ENCODE measurements around the gene MACC1.
"Not testable (repeated sequence)": the region's sequence is repeated elsewhere in the genome, so short reads cannot be mapped to it uniquely, and the experiment has no call there.

MACC1 gene

DNA sequence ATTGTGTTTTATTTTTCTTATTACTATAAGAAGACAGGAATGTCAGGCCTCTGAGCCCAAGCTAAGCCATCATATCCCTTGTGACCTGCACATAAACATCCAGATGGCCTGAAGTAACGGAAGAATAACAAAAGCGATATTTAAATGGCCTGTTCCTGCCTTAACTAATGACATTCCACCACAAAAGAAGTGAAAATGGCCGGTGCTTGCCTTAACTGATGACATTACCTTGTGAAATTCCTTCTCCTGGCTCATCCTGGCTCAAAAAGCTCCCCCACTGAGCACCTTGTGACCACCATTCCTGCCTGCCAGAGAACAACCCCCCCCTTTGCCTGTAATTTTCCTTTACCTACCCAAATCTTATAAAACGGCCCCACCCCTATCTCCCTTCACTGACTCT lies 91.1 kb downstream of the MACC1 start:
- not testable (repeated sequence) for DNase-seq

DNA sequence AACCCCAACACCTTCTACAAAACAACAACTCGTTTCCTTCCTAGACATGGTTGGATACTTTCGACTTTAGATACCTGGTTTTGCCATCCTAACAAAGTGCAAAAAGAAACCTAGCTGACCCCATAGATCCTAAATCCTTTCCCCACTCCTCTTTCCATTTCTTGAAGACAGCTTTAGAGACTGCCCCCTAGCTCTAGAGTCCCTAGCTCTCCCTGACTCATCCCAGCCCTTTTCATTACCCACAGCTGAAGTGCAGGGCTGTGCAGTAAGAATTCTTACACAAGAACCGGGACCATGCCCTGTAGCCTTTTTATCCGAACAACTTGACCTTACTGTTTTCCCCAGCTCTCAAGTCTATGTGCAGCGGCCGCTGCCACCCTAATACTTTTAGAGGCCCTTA lies 93.1 kb downstream of the MACC1 start:
- not testable (repeated sequence) for DNase-seq

DNA sequence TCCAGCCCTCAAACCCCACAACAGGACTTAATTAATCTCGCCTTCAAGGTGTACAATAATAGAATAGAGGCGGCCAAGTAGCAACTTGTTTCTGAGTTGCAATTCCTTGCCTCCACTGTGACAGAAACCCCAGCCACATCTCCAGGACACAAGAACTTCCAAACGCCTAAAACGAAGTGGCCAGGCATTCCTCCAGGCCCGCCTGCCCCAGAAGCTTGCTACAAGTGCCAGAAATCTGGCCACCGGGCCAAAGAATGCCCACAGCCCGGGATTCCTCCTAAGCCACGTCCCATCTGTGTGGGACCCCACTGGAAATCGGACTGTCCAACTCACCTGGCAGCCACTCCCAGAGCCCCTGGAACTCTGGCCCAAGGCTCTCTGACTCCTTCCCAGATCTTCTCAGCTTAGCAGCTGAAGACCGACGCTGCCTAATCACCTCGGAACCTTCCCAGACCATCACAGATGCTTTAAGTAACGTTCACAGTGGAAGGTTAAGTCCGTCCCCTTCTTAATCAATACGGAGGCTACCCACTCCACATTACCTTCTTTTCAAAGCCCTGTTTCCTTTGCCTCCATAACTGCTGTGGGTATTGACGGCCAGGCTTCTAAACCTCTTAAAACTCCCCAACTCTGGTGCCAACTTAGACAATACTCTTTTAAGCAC lies 94.4 kb downstream of the MACC1 start:
- not testable (repeated sequence) for DNase-seq

DNA sequence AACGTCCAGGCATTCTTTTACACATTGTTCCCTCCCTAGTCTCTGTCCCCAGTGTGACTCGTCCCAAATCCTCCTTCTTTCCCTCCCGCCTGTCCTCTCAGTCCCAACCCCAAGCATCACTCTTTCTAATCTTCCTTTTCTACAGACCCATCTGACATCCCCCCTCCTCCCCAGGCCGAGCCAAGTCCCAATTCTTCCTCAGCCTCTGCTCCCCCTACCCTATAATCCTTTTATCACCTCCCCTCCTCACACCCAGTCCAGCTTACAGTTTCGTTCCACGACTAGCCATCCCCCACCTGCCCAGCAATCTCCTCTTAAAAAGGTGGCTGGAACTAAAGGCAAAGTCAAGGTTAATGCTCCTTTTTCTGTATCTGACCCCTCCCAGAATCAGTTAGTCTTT lies 95.1 kb downstream of the MACC1 start:
- DNase-seq, result no peak

DNA sequence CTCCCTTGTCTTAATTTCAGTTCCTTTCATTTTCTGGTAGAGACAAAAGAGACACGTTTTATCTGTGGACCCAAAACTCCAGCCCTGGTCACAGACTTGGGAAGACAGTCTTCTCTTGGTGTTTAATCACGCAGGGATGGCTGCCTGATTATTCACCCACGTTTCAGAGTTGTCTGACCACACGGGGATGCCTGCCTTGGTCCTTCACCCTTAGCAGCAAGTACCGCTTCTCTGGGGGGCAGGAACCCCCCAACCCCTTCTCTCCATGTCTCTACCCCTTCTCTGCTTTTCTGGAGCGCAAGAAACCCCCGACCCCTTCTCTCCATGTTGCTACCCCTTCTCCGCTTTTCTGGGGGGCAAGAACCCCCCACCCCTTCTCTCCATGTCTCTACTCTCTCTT lies 95.8 kb downstream of the MACC1 start:
- no peak for DNase-seq

DNA sequence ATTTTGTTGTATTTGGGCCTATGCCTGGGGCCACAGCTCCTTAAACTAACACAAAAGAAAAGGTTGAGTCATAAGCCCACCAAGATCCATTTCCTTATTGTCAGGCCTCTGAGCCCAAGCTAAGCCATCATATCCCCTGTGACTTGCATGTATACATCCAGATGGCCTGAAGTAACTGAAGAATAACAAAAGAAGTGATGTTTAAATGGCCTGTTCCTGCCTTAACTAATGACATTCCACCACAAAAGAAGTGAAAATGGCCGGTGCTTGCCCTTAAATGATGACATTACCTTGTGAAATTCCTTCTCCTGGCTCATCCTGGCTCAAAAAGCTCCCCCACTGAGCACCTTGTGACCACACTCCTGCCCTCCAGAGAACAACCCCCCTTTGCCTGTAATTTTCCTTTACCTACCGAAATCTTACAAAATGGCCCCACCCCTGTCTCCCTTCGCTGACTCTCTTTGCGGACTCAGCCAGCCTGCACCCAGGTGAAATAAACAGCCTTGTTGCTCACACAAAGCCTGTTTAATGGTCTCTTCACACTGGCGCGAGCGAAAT lies 96.5 kb downstream of the MACC1 start:
- not testable (repeated sequence) for DNase-seq

DNA sequence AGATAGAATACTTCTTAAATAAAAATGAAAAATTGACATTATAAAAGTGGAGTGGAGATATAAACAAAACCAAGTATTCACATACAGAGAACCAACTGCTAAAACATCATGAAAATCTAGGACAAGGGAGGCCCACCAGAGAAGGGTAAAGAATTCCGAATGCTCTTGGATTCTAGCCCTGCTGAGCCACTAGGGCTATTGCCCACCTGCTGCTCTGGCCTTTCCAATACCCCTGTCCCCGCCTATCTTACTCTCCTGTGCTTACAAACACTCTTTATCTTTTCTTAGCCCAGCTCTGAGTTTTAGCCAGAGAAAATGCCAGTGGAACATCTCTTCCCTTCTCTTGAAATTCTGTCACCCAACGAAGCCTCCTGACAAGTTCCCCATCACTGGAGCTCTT lies 100.3 kb downstream of the MACC1 start:
- no peak for DNase-seq

DNA sequence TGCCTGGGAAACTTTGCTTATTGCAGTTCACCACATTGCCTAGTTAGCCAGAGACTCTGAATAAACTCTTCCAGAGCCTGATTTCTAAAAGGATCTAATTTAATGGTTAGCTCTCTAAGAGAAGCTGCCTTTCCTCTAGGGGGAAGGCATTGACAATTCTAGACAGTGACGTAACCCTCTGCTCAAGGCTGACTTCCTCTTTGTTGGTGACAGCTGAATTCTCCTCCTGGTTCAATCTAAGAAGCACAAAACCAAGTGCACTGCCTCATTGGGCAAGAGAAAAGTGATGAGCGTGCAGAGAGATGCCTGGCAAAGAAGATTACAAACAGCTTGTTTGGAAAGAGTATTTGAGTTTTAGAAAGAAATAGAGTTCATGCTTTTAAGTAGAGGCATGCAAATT lies 102.7 kb downstream of the MACC1 start:
- DNase-seq, result no peak

DNA sequence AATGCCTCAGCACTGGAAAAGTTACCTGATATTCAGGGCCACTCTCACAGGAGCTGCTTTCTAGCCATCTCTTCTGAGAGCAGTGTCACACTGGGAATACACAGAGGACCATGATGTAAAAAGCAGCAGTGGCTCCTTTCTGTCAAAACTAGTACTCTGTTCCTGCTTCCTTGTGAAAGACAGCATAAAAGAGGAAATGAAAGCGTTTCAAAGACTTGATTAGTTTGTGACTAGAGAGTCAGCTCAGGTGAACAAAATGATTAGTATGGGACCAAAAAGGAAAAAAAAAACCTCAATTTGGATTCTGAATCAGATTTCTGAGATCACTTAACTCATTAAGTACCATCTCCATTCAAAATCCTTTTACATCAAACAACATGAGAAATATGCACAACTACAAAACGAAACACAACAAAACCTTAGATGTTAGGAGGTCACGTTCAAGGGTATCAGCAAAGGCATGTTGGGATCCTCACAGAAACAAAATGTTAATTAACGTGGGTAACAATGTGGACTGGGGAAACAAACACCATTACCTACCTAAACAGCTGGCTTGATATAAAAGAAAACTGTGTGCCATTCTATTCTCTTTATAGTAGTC lies 103.7 kb downstream of the MACC1 start:
- no peak for DNase-seq

DNA sequence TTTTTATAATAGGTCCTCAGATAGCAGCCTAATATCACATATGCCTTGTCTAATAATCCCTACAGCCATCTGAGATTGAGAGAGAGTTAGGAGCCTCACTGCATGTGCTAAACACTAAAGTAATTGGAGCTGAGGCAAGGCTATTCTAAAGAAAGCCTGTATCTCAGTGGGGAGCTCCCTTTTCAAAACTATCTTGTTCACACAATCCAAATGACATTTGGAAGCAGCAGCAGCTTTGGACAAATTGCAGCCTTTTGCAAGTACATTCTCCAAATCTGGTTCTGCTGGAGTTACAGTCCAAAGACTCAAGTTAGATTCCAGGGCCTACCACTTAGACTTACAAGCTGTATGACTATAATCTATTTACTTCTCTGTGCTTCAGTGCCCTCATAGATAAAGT lies 104.5 kb downstream of the MACC1 start:
- no peak for DNase-seq

DNA sequence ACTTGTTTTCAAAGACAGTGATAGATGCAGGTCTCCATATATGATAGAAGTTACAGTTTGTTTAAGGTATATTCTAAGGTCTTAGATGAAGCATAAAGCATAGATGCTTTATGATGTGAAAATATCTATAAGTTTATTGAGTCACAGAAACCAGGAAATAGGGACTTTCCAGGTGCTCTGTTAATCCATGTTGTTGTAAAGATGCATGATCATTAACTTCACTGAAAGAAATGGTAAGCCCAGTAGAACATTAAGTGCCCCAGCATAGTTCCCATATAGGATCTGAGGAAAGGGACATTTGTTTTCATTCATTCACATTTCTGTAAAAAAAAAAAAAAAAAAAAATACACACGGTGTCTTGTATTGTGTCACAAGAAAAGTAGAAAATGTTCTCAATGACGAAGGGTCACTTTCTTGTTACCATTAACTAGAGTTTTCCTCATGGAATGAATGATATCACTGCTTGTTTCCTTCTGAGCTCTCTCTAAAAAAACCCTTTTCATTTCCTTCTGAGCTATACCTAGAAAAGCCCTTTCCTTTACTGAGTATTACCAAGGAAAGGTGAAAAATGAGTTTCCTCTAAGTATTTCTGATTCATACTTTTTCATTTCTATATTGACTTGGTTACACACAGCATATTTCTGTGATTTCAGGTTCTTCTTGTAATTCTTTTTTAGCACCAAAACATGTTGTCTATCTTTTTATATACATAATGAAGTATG lies 105.2 kb downstream of the MACC1 start:
- no peak for DNase-seq

DNA sequence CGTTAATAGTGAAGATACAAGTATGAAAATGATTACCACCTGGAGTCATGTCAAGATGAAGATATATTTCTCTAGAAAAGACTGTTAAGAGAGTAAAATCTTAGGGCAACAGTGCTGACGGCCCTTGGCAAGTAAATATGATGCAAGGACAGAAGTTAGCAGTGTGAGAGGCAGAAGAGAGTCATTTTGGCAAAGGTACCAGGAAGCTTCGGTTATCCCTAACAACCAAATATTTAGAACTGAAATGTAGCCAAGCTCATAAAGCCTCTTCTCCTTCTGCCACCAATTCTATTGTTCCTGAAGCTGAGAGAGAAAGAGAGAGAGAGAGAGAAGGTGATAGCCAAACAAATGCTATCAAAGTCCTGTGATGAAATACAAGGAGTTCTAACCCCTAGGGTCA lies 109.6 kb downstream of the MACC1 start:
- no peak for DNase-seq

DNA sequence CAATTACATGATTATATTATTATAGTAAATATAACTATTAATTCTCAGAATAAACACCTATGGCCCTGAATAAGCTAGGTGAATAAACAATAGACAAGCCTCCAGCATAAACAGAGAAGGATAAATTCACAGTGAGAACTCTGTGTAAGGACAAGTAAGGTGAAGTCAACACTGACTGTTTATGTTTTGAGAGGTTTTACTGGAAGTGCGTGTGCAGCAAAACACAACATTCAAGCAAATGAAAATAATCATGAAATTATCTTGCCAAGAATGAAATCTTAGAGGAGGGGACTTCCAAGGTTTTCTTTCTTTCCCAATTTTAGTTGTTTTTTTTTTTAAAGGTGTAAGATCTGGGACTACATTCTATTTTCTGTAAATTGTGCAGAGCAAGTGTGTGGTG lies 112.5 kb downstream of the MACC1 start:
- DNase-seq, result no peak

DNA sequence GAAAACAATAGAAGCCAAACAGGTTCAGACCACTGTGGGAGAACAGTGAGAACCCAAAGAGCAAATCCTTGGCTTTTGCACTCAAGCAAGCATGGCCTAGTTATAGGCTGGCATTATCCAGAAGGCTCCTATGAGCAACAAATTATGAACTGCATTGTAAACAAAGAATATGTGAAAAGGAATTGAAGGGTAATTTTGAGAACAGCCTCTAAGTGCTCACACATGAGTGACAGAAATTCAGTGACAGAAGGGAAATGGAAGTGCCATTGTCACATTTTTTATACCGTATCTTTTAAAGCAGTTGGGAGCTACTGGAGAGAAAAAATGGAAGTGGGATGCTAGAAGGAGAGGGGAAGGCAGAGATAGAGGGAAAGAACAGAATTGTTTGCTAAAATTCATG lies 114.2 kb downstream of the MACC1 start:
- no peak for DNase-seq

DNA sequence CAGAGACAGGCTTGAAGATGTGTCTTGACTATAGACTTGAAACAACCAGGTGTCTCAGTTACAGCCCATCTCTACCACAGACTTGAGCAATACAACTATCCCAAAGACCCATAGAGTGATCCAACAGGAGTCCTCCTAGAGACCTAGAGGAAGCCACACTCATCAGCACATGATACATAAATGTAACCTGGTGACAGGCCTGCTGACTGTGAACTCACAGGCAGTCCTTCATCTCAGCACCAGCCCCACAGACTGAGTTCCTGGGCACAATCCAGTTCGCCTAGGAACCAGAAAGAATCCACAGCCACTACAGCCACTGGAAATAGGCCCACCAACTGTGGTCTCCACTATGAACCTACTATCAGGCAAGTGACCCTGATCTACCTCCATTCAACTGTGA lies 121.3 kb downstream of the MACC1 start:
- no peak for DNase-seq

DNA sequence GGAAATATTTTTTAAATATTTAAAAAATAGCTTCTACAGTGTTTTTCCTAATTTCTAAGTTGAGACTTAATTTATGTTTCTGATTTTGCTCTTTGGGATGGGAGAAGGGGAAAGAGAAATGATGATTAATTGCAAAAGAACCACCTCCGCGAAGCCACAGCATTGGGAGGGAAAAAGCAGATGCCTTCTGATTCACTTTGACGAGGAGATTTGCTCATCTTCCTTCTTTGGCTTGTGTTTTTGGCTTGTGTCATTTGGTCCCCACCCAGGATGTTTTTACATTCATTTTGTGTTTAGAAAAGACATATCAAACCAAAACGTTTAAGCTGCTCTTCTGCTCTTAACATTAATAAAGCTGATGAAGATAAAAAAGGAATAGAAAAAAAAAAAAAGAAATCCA lies 121.7 kb downstream of the MACC1 start:
- DNase-seq, result no peak

DNA sequence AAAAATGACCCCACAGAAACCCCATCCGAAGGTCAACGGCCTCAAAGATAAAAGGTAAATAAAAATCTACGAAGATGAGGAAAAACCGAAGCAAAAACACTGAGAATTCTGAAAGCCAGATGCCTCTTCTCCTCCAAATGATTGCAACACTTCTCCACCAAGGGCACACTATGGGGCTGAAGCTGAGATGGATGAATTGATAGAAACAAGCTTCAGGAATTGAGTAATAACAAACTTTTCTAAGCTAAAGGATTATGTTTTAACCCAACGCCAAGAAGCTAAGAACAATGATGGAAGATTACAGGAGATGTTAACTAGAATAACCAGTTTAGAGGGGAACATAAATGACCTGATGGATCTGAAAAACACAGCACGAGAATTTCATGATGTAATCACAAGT lies 127.8 kb downstream of the MACC1 start:
- DNase-seq, result no peak

DNA sequence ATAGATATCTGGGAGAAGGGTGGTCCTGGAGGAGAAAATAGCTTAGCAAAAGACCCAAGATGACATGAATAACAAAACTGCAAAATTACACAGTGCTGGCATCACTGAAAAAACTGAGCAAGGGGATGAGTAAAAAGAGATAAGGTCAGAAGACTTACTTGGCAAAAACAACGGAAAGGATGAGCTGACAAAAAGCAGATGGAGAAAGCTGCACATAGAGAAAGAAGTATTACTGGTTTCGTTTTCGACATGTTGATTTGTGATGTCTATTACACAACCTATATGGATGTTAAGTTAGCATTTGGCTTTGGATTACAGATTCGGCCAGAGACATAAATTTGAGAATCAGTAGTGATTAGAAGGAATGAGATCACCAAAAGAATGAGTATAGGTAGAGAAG lies 132.1 kb downstream of the MACC1 start:
- DNase-seq, result no peak

Measured in right kidney (tissue), 1 donor.